CD4-positive, alpha-beta T cell treated with Interleukin-6 for 4 hours (primary cell): ENCODE measurements around the gene COMTD1.
"Not testable (repeated sequence)": the region's sequence is repeated elsewhere in the genome, so short reads cannot be mapped to it uniquely, and the experiment has no call there.

Source experiments
- DNase-seq: peaks from one replicate; pipeline ENCODE4 v3.0.0-alpha.2; 2020; ENCODE audit warnings: mixed read lengths

COMTD1 gene

GRCh38 chr10:75221492-75221891 is 14.3 kb downstream of the COMTD1 start:
- not testable (repeated sequence) for DNase-seq

- DNase-seq = no peak
These were observed 15.5 kb downstream of the COMTD1 start for GRCh38 chr10:75220274-75220673.

- no peak for DNase-seq
These were observed 23.4 kb downstream of the COMTD1 start for GRCh38 chr10:75212343-75212742.

- no peak for DNase-seq
These were observed 24.6 kb downstream of the COMTD1 start for GRCh38 chr10:75211007-75211691.

- peak; percentile 93 for DNase-seq
These were observed 25.3 kb downstream of the COMTD1 start, which contains the start of gene VDAC2 for GRCh38 chr10:75210282-75211006. VDAC2 (plus strand) TSS chr10:75210796; CDS start chr10:75211159, 363 bp downstream.

GRCh38 chr10:75209921-75210281 is 25.9 kb downstream of the COMTD1 start:
- DNase-seq = peak; percentile 87

- DNase-seq = no peak
These were observed 26.5 kb downstream of the COMTD1 start for GRCh38 chr10:75209086-75209920.

- DNase-seq = no peak
These were observed 27.6 kb downstream of the COMTD1 start for GRCh38 chr10:75208181-75208580.

- DNase-seq = no peak
These were observed 28.0 kb downstream of the COMTD1 start for GRCh38 chr10:75207857-75208144.

GRCh38 chr10:75207079-75207856 is 28.5 kb downstream of the COMTD1 start:
- no peak for DNase-seq

GRCh38 chr10:75206638-75207037 is 29.1 kb downstream of the COMTD1 start:
- not testable (repeated sequence) for DNase-seq

GRCh38 chr10:75205908-75206307 is 29.8 kb downstream of the COMTD1 start:
- DNase-seq = no peak

GRCh38 chr10:75203724-75204123 is 32.0 kb downstream of the COMTD1 start:
- DNase-seq = no peak

- DNase-seq = not testable (repeated sequence)
These were observed 32.6 kb downstream of the COMTD1 start for GRCh38 chr10:75203046-75203620.

GRCh38 chr10:75202321-75203045 is 33.3 kb downstream of the COMTD1 start:
- DNase-seq = no peak

GRCh38 chr10:75201793-75202307 is 33.9 kb downstream of the COMTD1 start:
- no peak for DNase-seq

GRCh38 chr10:75199949-75200348 is 35.8 kb downstream of the COMTD1 start:
- not testable (repeated sequence) for DNase-seq

- DNase-seq = no peak
These were observed 37.9 kb downstream of the COMTD1 start for GRCh38 chr10:75197906-75198305.

GRCh38 chr10:75197066-75197465 is 38.7 kb downstream of the COMTD1 start:
- no peak for DNase-seq

GRCh38 chr10:75195035-75195763 is 40.6 kb downstream of the COMTD1 start:
- DNase-seq = no peak

- not testable (repeated sequence) for DNase-seq
These were observed 41.1 kb downstream of the COMTD1 start for GRCh38 chr10:75194625-75195024.
